ENCODE data around the gene RBM3. TPM values are rescaled to one million over a fixed set of nuclear protein-coding genes. Genes with fewer than 3 reads are reported as not detected.

Gene RBM3
- total RNA-seq, 2 donors from 2014 or later = 184 to 194 TPM

- ATAC-seq = no peak
- Histone ChIP-seq H3K9me3 (no peaks in the 10 kb centered on the region), H3K4me1 (no peaks in the 10 kb centered on the region), H3K27me3 (no peaks in the 10 kb centered on the region), H3K27ac (no peak overlapping the region), H3K36me3 (replicated peaks in 1 of 2; ENCODE audit: insufficient read depth in 1 of 2, low read depth in 2 of 2) (no peaks in the 10 kb centered on the region), H3K4me3 (no peak overlapping the region)
- TF ChIP-seq, protein P1, sequence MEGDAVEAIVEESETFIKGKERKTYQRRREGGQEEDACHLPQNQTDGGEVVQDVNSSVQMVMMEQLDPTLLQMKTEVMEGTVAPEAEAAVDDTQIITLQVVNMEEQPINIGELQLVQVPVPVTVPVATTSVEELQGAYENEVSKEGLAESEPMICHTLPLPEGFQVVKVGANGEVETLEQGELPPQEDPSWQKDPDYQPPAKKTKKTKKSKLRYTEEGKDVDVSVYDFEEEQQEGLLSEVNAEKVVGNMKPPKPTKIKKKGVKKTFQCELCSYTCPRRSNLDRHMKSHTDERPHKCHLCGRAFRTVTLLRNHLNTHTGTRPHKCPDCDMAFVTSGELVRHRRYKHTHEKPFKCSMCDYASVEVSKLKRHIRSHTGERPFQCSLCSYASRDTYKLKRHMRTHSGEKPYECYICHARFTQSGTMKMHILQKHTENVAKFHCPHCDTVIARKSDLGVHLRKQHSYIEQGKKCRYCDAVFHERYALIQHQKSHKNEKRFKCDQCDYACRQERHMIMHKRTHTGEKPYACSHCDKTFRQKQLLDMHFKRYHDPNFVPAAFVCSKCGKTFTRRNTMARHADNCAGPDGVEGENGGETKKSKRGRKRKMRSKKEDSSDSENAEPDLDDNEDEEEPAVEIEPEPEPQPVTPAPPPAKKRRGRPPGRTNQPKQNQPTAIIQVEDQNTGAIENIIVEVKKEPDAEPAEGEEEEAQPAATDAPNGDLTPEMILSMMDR (IDR thresholded peaks at IDR 0.05) = no peak
- TF ChIP-seq POLR2A (IDR thresholded peaks at IDR 0.05) = no peak
- no peak for DNase-seq
- WGBS, 2 donors = 93 to 97% methylated on average over 3 of the region's 3 CpGs
- intact Hi-C loops (cut with DNase I) = no loop called here
Measured at GRCh38 chrX:48533165-48533564, 41.1 kb upstream of the RBM3 start.

- no peaks in the 10 kb centered on the region for H3K36me3 ChIP-seq (replicated peaks in 1 of 2; ENCODE audit: insufficient read depth in 1 of 2, low read depth in 2 of 2)
- peak overlapping the region; percentile 50 to 88 (median 82) for H3K27ac ChIP-seq
- no peak for TF ChIP-seq POLR2A (IDR thresholded peaks at IDR 0.05)
- TF ChIP-seq, protein P1 (IDR thresholded peaks at IDR 0.05) = no peak
- H3K27me3 ChIP-seq = no peaks in the 10 kb centered on the region
- WGBS, 2 donors = 65 to 71% methylated on average over 12 to 21 of the region's 23 CpGs
- H3K4me3 ChIP-seq = no peak overlapping the region
- H3K9me3 ChIP-seq = no peaks in the 10 kb centered on the region
- ATAC-seq = peak; percentile 0
- intact Hi-C loops (cut with DNase I) = no loop called here
- DNase-seq = no peak
- peaks cover 11% of the 10 kb centered on the region for H3K4me1 ChIP-seq
Measured at GRCh38 chrX:48538641-48539344, 35.5 kb upstream of the RBM3 start.

GRCh38 chrX:48539345-48540027, 34.8 kb upstream of the RBM3 start, which contains the start of gene TBC1D25:
TSS of gene TBC1D25 (plus strand) at chrX:48539714. CDS start at chrX:48539798, 84 bp downstream.
- ATAC-seq = peak; percentile 96
- DNase-seq = peak; percentile 97 to 99 (median 99)
- 0 to 2% methylated on average over 9 of the region's 59 CpGs for WGBS, 2 donors
- peak within 1 kb of the TSS; percentile 62 to 88 (median 82) for H3K27ac ChIP-seq
- peak in 2 of 3 donors; percentile 55 to 71 for TF ChIP-seq POLR2A (IDR thresholded peaks at IDR 0.05)
- TF ChIP-seq, protein P1 (IDR thresholded peaks at IDR 0.05) = peak in 6 of 7 experiments; percentile 14 to 43 (median 36)
- no peaks in the 10 kb centered on the region for H3K27me3 ChIP-seq
- H3K4me3 ChIP-seq = peak within 1 kb of the TSS; percentile 37 to 74
- peaks cover 11% of the 10 kb centered on the region for H3K4me1 ChIP-seq
- intact Hi-C loops (cut with DNase I) = no loop called here
- no peaks in the 10 kb centered on the region for H3K36me3 ChIP-seq (replicated peaks in 1 of 2; ENCODE audit: insufficient read depth in 1 of 2, low read depth in 2 of 2)
- H3K9me3 ChIP-seq = no peaks in the 10 kb centered on the region

- H3K4me1 ChIP-seq = peaks cover 11% of the 10 kb centered on the region
- H3K36me3 ChIP-seq (replicated peaks in 1 of 2; ENCODE audit: insufficient read depth in 1 of 2, low read depth in 2 of 2) = peaks cover 0 to 2% of the 10 kb centered on the region in 2 donors
- ATAC-seq (peak; percentile 33), DNase-seq (peak; percentile 38 to 51 (median 46))
- 5% methylated on average over 3 to 9 of the region's 12 CpGs for WGBS, 2 donors
- intact Hi-C loops (cut with DNase I) = no loop called here
- H3K27ac ChIP-seq = peak overlapping the region; percentile 62 to 88 (median 82)
- TF ChIP-seq, protein P1 (IDR thresholded peaks at IDR 0.05) = peak in 3 of 7 experiments; percentile 2 to 4 (median 3)
- no peak for TF ChIP-seq POLR2A (IDR thresholded peaks at IDR 0.05)
- peak overlapping the region; percentile 37 to 74 for H3K4me3 ChIP-seq
- no peaks in the 10 kb centered on the region for H3K9me3 ChIP-seq
- H3K27me3 ChIP-seq = no peaks in the 10 kb centered on the region
Measured at GRCh38 chrX:48540028-48540375, 34.3 kb upstream of the RBM3 start.

All from body of pancreas (tissue), 4 donors.